ENCODE measurements around the gene CARNS1. TPM values are rescaled to one million over a fixed set of nuclear protein-coding genes. Genes with fewer than 3 reads are reported as not detected.

Gene CARNS1
- total RNA-seq, 1 experiment from 2014 or later = 0.08 TPM

GRCh38 chr11:67441731-67442351 is 26.4 kb downstream of the CARNS1 start:
- no peaks in the 10 kb centered on the region for H3K27me3 ChIP-seq
- no peak for DNase-seq
- H3K27ac ChIP-seq = no peak overlapping the region
- H3K4me1 ChIP-seq = peaks cover 6% of the 10 kb centered on the region
- H3K4me3 ChIP-seq = no peak overlapping the region
- H3K9me3 ChIP-seq (replicated peaks) = no peaks in the 10 kb centered on the region
- no peaks in the 10 kb centered on the region for H3K36me3 ChIP-seq

GRCh38 chr11:67442504-67443404 is 27.3 kb downstream of the CARNS1 start:
- H3K4me3 ChIP-seq = peak overlapping the region; percentile 71
- H3K36me3 ChIP-seq = no peaks in the 10 kb centered on the region
- no peaks in the 10 kb centered on the region for H3K9me3 ChIP-seq (replicated peaks)
- no peak for DNase-seq
- H3K27ac ChIP-seq = peak overlapping the region; percentile 33; the same call in 1 of the 2 replicates
- peaks cover 6% of the 10 kb centered on the region; the same call in 1 of the 2 replicates for H3K4me1 ChIP-seq
- no peaks in the 10 kb centered on the region for H3K27me3 ChIP-seq

GRCh38 chr11:67445515-67445914 is 30.0 kb downstream of the CARNS1 start:
- DNase-seq = no peak
- Histone ChIP-seq H3K4me3 (no peak overlapping the region), H3K4me1 (peaks cover 6% of the 10 kb centered on the region; the same call in 1 of the 2 replicates), H3K27me3 (no peaks in the 10 kb centered on the region), H3K36me3 (no peaks in the 10 kb centered on the region), H3K9me3 (replicated peaks) (no peaks in the 10 kb centered on the region), H3K27ac (no peak overlapping the region)

GRCh38 chr11:67448220-67448609 is 32.7 kb downstream of the CARNS1 start:
- no peak for DNase-seq
- peaks cover 6% of the 10 kb centered on the region; the same call in 1 of the 2 replicates for H3K4me1 ChIP-seq
- H3K4me3 ChIP-seq = no peak overlapping the region
- H3K36me3 ChIP-seq = no peaks in the 10 kb centered on the region
- no peaks in the 10 kb centered on the region for H3K27me3 ChIP-seq
- no peaks in the 10 kb centered on the region for H3K9me3 ChIP-seq (replicated peaks)
- H3K27ac ChIP-seq = no peak overlapping the region

- Histone ChIP-seq H3K36me3 (no peaks in the 10 kb centered on the region), H3K4me1 (peaks cover 4% of the 10 kb centered on the region; the same call in 1 of the 2 replicates), H3K9me3 (replicated peaks) (no peaks in the 10 kb centered on the region), H3K27ac (no peak overlapping the region), H3K4me3 (no peak overlapping the region), H3K27me3 (no peaks in the 10 kb centered on the region)
- no peak for DNase-seq
Measured at GRCh38 chr11:67449116-67449844, 33.8 kb downstream of the CARNS1 start.

- no peak overlapping the region for H3K27ac ChIP-seq
- no peak for DNase-seq
Measured at GRCh38 chr11:67450796-67451657, 35.5 kb downstream of the CARNS1 start.

GRCh38 chr11:67451658-67451976 is 36.1 kb downstream of the CARNS1 start:
- Histone ChIP-seq H3K36me3 (no peaks in the 10 kb centered on the region), H3K27ac (no peak overlapping the region), H3K4me1 (no peaks in the 10 kb centered on the region), H3K9me3 (replicated peaks) (no peaks in the 10 kb centered on the region), H3K27me3 (no peaks in the 10 kb centered on the region), H3K4me3 (no peak overlapping the region)
- no peak for DNase-seq

More at GRCh38 chr11:67450796-67451657, 35.5 kb downstream of the CARNS1 start:
- Histone ChIP-seq H3K9me3 (replicated peaks) (no peaks in the 10 kb centered on the region), H3K36me3 (no peaks in the 10 kb centered on the region), H3K27me3 (no peaks in the 10 kb centered on the region), H3K4me1 (no peaks in the 10 kb centered on the region), H3K4me3 (no peak overlapping the region)

GRCh38 chr11:67452141-67452952 is 36.9 kb downstream of the CARNS1 start, which contains the start of gene GPR152:
TSS of gene GPR152 (minus strand) at chr11:67452729. CDS start at chr11:67452724, 5 bp downstream.
- DNase-seq = peak; percentile 61 to 64
- Histone ChIP-seq H3K27ac (no peak within 1 kb of the TSS), H3K27me3 (no peaks in the 10 kb centered on the region), H3K36me3 (no peaks in the 10 kb centered on the region), H3K4me3 (peak within 1 kb of the TSS; percentile 49), H3K4me1 (no peaks in the 10 kb centered on the region), H3K9me3 (replicated peaks) (no peaks in the 10 kb centered on the region)

- Histone ChIP-seq H3K4me3 (no peak overlapping the region), H3K36me3 (no peaks in the 10 kb centered on the region), H3K27ac (no peak overlapping the region), H3K9me3 (replicated peaks) (no peaks in the 10 kb centered on the region), H3K4me1 (no peaks in the 10 kb centered on the region), H3K27me3 (no peaks in the 10 kb centered on the region)
- DNase-seq = no peak
Measured at GRCh38 chr11:67453816-67454732, 38.6 kb downstream of the CARNS1 start.

- Histone ChIP-seq H3K4me1 (no peaks in the 10 kb centered on the region), H3K9me3 (replicated peaks) (no peaks in the 10 kb centered on the region), H3K27ac (no peak within 1 kb of the TSS), H3K4me3 (no peak within 1 kb of the TSS), H3K36me3 (no peaks in the 10 kb centered on the region), H3K27me3 (no peaks in the 10 kb centered on the region)
- no peak for DNase-seq
Measured at GRCh38 chr11:67455054-67455453, 39.6 kb downstream of the CARNS1 start, which contains the start of gene CABP4. TSS of gene CABP4 (plus strand) at chr11:67455354. CDS start at chr11:67455424, 70 bp downstream.

GRCh38 chr11:67456068-67456705 is 40.7 kb downstream of the CARNS1 start:
- H3K9me3 ChIP-seq (replicated peaks) = no peaks in the 10 kb centered on the region
- no peaks in the 10 kb centered on the region for H3K36me3 ChIP-seq
- H3K27ac ChIP-seq = no peak overlapping the region
- H3K4me3 ChIP-seq = no peak overlapping the region
- no peaks in the 10 kb centered on the region for H3K27me3 ChIP-seq
- no peak for DNase-seq
- no peaks in the 10 kb centered on the region for H3K4me1 ChIP-seq

GRCh38 chr11:67457453-67457852 is 42.0 kb downstream of the CARNS1 start:
- Histone ChIP-seq H3K9me3 (replicated peaks) (no peaks in the 10 kb centered on the region), H3K36me3 (no peaks in the 10 kb centered on the region), H3K27ac (no peak overlapping the region), H3K4me1 (no peaks in the 10 kb centered on the region), H3K4me3 (no peak overlapping the region), H3K27me3 (no peaks in the 10 kb centered on the region)
- DNase-seq = no peak

Measured in SJCRH30 (cell line).